ENCODE data around the gene ATG16L1.

DNA sequence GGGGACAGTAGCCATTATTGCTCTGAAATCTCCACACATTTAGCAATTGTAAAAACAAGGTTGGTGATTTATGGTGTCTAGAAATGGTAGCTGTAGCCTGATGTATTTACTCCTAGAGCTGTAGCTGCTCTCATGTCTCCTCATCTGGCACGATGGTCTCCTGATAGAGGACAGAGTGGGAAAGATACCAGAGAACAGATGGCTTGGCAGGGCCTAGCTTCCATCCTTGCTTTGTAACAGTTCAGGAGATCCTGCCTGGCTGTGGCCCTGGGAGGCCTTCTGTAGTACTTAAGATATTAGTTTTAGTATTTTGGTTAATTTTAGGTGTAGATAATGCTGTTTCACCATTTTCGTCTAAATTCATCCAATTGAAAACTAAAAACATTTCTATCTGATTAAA lies 6.7 kb downstream of the ATG16L1 start:
- TF ChIP-seq ZSCAN30 (tag by site-specific recombination; IDR thresholded peaks at IDR 0.05) (no peak), ZNF274 (IDR thresholded peaks at IDR 0.05; ENCODE audit: low read length) (no peak), ZNF274 (tag by site-specific recombination; IDR thresholded peaks at IDR 0.05; ENCODE audit: borderline replicate concordance) (no peak), HOXA7 (CRISPR knock-in tag; IDR thresholded peaks at IDR 0.05; ENCODE audit: borderline replicate concordance) (no peak)

Data from HEK293 (cell line).